Heart left ventricle (tissue), 13 donors: Measurements from ENCODE around the gene AIG1.

Source experiments
- POLR2A ChIP-seq, 2 donors: fragments of 450-650 bp; IDR thresholded peaks; one replicate each; pipeline ENCODE4 v1.6.1; 2017; ENCODE audit warnings: antibody characterized with exemption in 2 of 2, mild to moderate bottlenecking in 2 of 2, moderate library complexity in 2 of 2
- TF ChIP-seq, protein P1 (sequence below), 12 donors: fragments of 200-600 bp; sonication (generic) in 4 of 12; IDR thresholded peaks; one replicate each; pipeline versions ENCODE4 v1.5.0 to v1.8.0; 2018 to 2022; ENCODE audit warnings: antibody characterized with exemption in 12 of 12, mild to moderate bottlenecking in 5 of 12
- donor health status: ischemic (EF 13 %, LVEDD 7.1; RV severe dilation, severe dysfunction).
- donor health status: DM: no; HTN: yes; CAD: no.
- donor health status: DM: no; HTN: no; CAD: no.
- donor health status: ischemic (EF 25% LVEDD 6.9; RV normal size, moderate dysfunction).
- donor health status: ischemic (EF 25% LVEDD 5.7; RV mildly dilated, moderate dysfunction).
- donor health status: ischemic (EF 35%, LVEDD 5.7; RV mildly dilated, moderate dysfunction).
- donor health status: nonischemic (EF 11% LVEDD 7.7; RV severe dilation, severe dysfunction).
- donor health status: DM: yes; HTN: yes; CAD: no.
- donor health status: PGD.
- donor health status: ischemic (EF 29% LVEDD 5.4; RV normal size, mild dysfunction).
- donor health status: nonischemic (EF 23%, LVEDD 6.1; RV moderate dilation, normal function).

DNA sequence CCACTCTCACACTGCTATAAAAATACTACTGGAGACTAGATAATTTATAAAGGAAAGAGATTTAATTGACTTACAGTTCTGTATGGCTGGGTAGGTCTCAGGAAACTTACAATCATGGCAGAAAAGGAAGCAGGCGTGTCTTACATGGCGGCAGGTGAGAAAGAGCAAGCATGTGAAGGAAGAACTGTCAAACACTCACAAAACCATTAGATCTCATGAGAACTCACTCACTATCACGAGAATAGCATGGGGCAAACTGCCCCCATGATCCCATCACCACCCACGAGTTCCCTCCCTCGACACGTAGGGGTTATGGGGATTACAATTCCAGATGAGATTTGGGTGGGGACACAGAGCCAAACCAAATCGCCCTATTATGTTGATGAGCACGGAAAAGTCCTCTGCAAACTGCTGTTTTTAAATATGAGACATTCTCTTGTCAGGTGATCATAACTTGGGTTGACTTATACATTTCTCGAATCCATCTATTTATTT, 133.5 kb downstream of the AIG1 start:
- TF ChIP-seq, protein P1, sequence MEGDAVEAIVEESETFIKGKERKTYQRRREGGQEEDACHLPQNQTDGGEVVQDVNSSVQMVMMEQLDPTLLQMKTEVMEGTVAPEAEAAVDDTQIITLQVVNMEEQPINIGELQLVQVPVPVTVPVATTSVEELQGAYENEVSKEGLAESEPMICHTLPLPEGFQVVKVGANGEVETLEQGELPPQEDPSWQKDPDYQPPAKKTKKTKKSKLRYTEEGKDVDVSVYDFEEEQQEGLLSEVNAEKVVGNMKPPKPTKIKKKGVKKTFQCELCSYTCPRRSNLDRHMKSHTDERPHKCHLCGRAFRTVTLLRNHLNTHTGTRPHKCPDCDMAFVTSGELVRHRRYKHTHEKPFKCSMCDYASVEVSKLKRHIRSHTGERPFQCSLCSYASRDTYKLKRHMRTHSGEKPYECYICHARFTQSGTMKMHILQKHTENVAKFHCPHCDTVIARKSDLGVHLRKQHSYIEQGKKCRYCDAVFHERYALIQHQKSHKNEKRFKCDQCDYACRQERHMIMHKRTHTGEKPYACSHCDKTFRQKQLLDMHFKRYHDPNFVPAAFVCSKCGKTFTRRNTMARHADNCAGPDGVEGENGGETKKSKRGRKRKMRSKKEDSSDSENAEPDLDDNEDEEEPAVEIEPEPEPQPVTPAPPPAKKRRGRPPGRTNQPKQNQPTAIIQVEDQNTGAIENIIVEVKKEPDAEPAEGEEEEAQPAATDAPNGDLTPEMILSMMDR (IDR thresholded peaks at IDR 0.05) = no peak
- no peak for TF ChIP-seq POLR2A (IDR thresholded peaks at IDR 0.05)
